ENCODE results near the gene GFRAL. TPM values are rescaled to one million over a fixed set of nuclear protein-coding genes. Genes with fewer than 3 reads are reported as not detected.

The GFRAL gene
- total RNA-seq, 6 experiments from 2014 or later = not detected

- Mint-ChIP-seq H3K9me3 (no peaks in the 10 kb centered on the region), H3K4me3 (no peak overlapping the region), H3K4me1 (ENCODE audit: low read depth) (no peaks in the 10 kb centered on the region), H3K36me3 (ENCODE audit: low read depth) (no peaks in the 10 kb centered on the region), H3K27ac (no peak overlapping the region), H3K27me3 (ENCODE audit: insufficient read depth) (no peaks in the 10 kb centered on the region)
- no peak for TF ChIP-seq CTCF (IDR thresholded peaks at IDR 0.05)
- DNase-seq = no peak
Measured at GRCh38 chr6:55397986-55398385, 70.7 kb downstream of the GFRAL start.

- no peak overlapping the region for H3K4me3 Mint-ChIP-seq
- H3K27me3 Mint-ChIP-seq (ENCODE audit: insufficient read depth) = no peaks in the 10 kb centered on the region
- H3K36me3 Mint-ChIP-seq (ENCODE audit: low read depth) = no peaks in the 10 kb centered on the region
- H3K9me3 Mint-ChIP-seq = no peaks in the 10 kb centered on the region
- no peaks in the 10 kb centered on the region for H3K4me1 Mint-ChIP-seq (ENCODE audit: low read depth)
- DNase-seq = no peak
- no peak overlapping the region for H3K27ac Mint-ChIP-seq
- no peak for TF ChIP-seq CTCF (IDR thresholded peaks at IDR 0.05)
Measured at GRCh38 chr6:55399351-55399750, 72.1 kb downstream of the GFRAL start.

- H3K27me3 Mint-ChIP-seq (ENCODE audit: insufficient read depth) = no peaks in the 10 kb centered on the region
- no peak overlapping the region for H3K27ac Mint-ChIP-seq
- no peak overlapping the region for H3K4me3 Mint-ChIP-seq
- H3K9me3 Mint-ChIP-seq = peaks cover 6% of the 10 kb centered on the region
- no peaks in the 10 kb centered on the region for H3K36me3 Mint-ChIP-seq (ENCODE audit: low read depth)
- no peak for DNase-seq
- TF ChIP-seq CTCF (IDR thresholded peaks at IDR 0.05) = no peak
- no peaks in the 10 kb centered on the region for H3K4me1 Mint-ChIP-seq (ENCODE audit: low read depth)
Measured at GRCh38 chr6:55405474-55406235, 78.4 kb downstream of the GFRAL start.

GRCh38 chr6:55410674-55411073, 83.4 kb downstream of the GFRAL start:
- no peak for DNase-seq
- no peak for TF ChIP-seq CTCF (IDR thresholded peaks at IDR 0.05)
- H3K4me3 Mint-ChIP-seq = no peak overlapping the region
- peaks cover 6% of the 10 kb centered on the region for H3K9me3 Mint-ChIP-seq
- no peaks in the 10 kb centered on the region for H3K36me3 Mint-ChIP-seq (ENCODE audit: low read depth)
- H3K4me1 Mint-ChIP-seq (ENCODE audit: low read depth) = no peaks in the 10 kb centered on the region
- H3K27ac Mint-ChIP-seq = no peak overlapping the region
- peaks cover 3% of the 10 kb centered on the region for H3K27me3 Mint-ChIP-seq (ENCODE audit: insufficient read depth)

GRCh38 chr6:55423933-55424332, 96.7 kb downstream of the GFRAL start:
- Mint-ChIP-seq H3K27ac (no peak overlapping the region), H3K4me3 (no peak overlapping the region), H3K36me3 (ENCODE audit: low read depth) (no peaks in the 10 kb centered on the region), H3K27me3 (ENCODE audit: insufficient read depth) (no peaks in the 10 kb centered on the region), H3K9me3 (no peaks in the 10 kb centered on the region), H3K4me1 (ENCODE audit: low read depth) (no peaks in the 10 kb centered on the region)
- TF ChIP-seq CTCF (IDR thresholded peaks at IDR 0.05) = no peak
- DNase-seq = no peak
